Activated CD8-positive, alpha-beta T cell treated with anti-CD3 and anti-CD28 coated beads, Interleukin-2, amount 10 ng/mL, durations not matched to agents 7 days and 5 days (primary cell): Measurements from ENCODE around the gene CRYBG2. TPM values are rescaled to one million over a fixed set of nuclear protein-coding genes. Genes with fewer than 3 reads are reported as not detected.
A peak's percentile ranks its signal among the peaks of the same experiment; 100 is the strongest.

Experiments
- ATAC-seq: fragments of 150-1000 bp; cut with Tn5 transposase; one replicate; pipeline ENCODE4 v1.10.0; 2021; ENCODE audit warnings: moderate library complexity
- CTCF ChIA-PET: fragments of 350-600 bp; sonication (Branson Sonifier 250); formaldehyde crosslinking; loops from one replicate; lab custom pipeline; 2021; ENCODE audit warnings: antibody characterized with exemption; lab: Charles Lee
- POLR2A ChIA-PET: fragments of 350-600 bp; sonication (Branson Sonifier 250); formaldehyde crosslinking; loops from one replicate; lab custom pipeline; 2021; ENCODE audit warnings: antibody characterized with exemption; lab: Charles Lee
- DNase-seq: peaks from one replicate; pipeline ENCODE4 v3.0.0-alpha.2; 2020
- H3K27ac Mint-ChIP-seq: one replicate; pipeline ENCODE4 v1.8.0; 2021; ENCODE audit warnings: mild to moderate bottlenecking, mixed read lengths
- H3K27me3 Mint-ChIP-seq: one replicate; pipeline ENCODE4 v1.8.0; 2021; ENCODE audit warnings: low read depth, mixed read lengths
- H3K36me3 Mint-ChIP-seq: one replicate; pipeline ENCODE4 v1.8.0; 2021; ENCODE audit warnings: low read depth, mixed read lengths
- H3K4me1 Mint-ChIP-seq: one replicate; pipeline ENCODE4 v1.8.0; 2021; ENCODE audit warnings: low read depth, mixed read lengths
- H3K4me3 Mint-ChIP-seq: one replicate; pipeline ENCODE4 v1.8.0; 2021; ENCODE audit warnings: mild to moderate bottlenecking, mixed read lengths
- H3K9me3 Mint-ChIP-seq: one replicate; pipeline ENCODE4 v1.8.0; 2022; ENCODE audit warnings: mixed read lengths; ENCODE audit not compliant: insufficient read depth
- total RNA-seq, 2 experiments: library from RNA; stranded (reverse); gene quantifications; one replicate each; pipeline ENCODE4 v1.2.3, GENCODE V29; 2021

The CRYBG2 gene
- total RNA-seq, 2 experiments from 2014 or later: 7.6 to 8.7 TPM

GRCh38 chr1:26291939-26292338 is 62.0 kb downstream of the CRYBG2 start:
- peaks cover 33% of the 10 kb centered on the region for H3K36me3 Mint-ChIP-seq
- H3K4me3 Mint-ChIP-seq: no peak overlapping the region
- H3K9me3 Mint-ChIP-seq: no peaks in the 10 kb centered on the region
- DNase-seq (no peak), ATAC-seq (no peak)
- ChIA-PET CTCF (interaction anchor here (0.8 to 1.2 kb wide), 3 partner anchors 11 to 30 kb away, joined by 3 to 4 read pairs (median 3); partner anchors contain the start of gene UBXN11), POLR2A (interaction anchor here (19.5 kb wide), 1 partner anchor 26 kb away, joined by 409 read pairs; the partner anchor contains the start of gene CD52)
- H3K27ac Mint-ChIP-seq: peak overlapping the region; percentile 96
- H3K4me1 Mint-ChIP-seq: peaks cover 53% of the 10 kb centered on the region
- no peaks in the 10 kb centered on the region for H3K27me3 Mint-ChIP-seq

GRCh38 chr1:26291433-26291832 is 62.5 kb downstream of the CRYBG2 start:
- Mint-ChIP-seq H3K4me3 (no peak overlapping the region), H3K36me3 (peaks cover 33% of the 10 kb centered on the region), H3K27me3 (no peaks in the 10 kb centered on the region), H3K9me3 (no peaks in the 10 kb centered on the region), H3K4me1 (peaks cover 58% of the 10 kb centered on the region), H3K27ac (peak overlapping the region; percentile 96)
- DNase-seq: no peak
- no peak for ATAC-seq
- POLR2A ChIA-PET: interaction anchor here (19.5 kb wide), 1 partner anchor 27 kb away, joined by 409 read pairs; the partner anchor contains the start of gene CD52
- CTCF ChIA-PET: interaction anchor here (0.8 to 1.2 kb wide), 2 partner anchors 15 to 30 kb away, joined by 3 to 4 read pairs; partner anchors contain the start of gene UBXN11

GRCh38 chr1:26290882-26291261 is 63.1 kb downstream of the CRYBG2 start:
- Mint-ChIP-seq H3K27me3 (no peaks in the 10 kb centered on the region), H3K4me1 (peaks cover 64% of the 10 kb centered on the region), H3K27ac (peak overlapping the region; percentile 96), H3K36me3 (peaks cover 32% of the 10 kb centered on the region), H3K4me3 (no peak overlapping the region), H3K9me3 (no peaks in the 10 kb centered on the region)
- CTCF ChIA-PET: interaction anchor here (1.3 to 8.6 kb wide), 4 partner anchors 16 to 100 kb away, joined by 3 to 591 read pairs (median 90); partner anchors contain the start of genes CD52 and UBXN11
- ATAC-seq (no peak), DNase-seq (no peak)
- POLR2A ChIA-PET: interaction anchor here (2.7 to 19.5 kb wide), 3 partner anchors 11 to 27 kb away, joined by 21 to 409 read pairs (median 79); partner anchors contain the start of genes CD52, SH3BGRL3 and UBXN11

- Mint-ChIP-seq H3K9me3 (no peaks in the 10 kb centered on the region), H3K27ac (peak overlapping the region; percentile 96), H3K4me3 (peak overlapping the region; percentile 72), H3K36me3 (peaks cover 28% of the 10 kb centered on the region), H3K4me1 (peaks cover 70% of the 10 kb centered on the region), H3K27me3 (no peaks in the 10 kb centered on the region)
- ChIA-PET POLR2A (interaction anchor here (0.8 to 19.5 kb wide), 6 partner anchors 9 to 28 kb away, joined by 3 to 409 read pairs (median 30); partner anchors contain the start of genes CD52, SH3BGRL3 and UBXN11), CTCF (interaction anchor here (1.3 to 8.6 kb wide), 8 partner anchors 14 to 101 kb away, joined by 3 to 591 read pairs (median 17); partner anchors contain the start of genes CD52 and UBXN11)
- DNase-seq: peak; percentile 50
- no peak for ATAC-seq
Observed at GRCh38 chr1:26290122-26290881, 63.6 kb downstream of the CRYBG2 start.

DNA sequence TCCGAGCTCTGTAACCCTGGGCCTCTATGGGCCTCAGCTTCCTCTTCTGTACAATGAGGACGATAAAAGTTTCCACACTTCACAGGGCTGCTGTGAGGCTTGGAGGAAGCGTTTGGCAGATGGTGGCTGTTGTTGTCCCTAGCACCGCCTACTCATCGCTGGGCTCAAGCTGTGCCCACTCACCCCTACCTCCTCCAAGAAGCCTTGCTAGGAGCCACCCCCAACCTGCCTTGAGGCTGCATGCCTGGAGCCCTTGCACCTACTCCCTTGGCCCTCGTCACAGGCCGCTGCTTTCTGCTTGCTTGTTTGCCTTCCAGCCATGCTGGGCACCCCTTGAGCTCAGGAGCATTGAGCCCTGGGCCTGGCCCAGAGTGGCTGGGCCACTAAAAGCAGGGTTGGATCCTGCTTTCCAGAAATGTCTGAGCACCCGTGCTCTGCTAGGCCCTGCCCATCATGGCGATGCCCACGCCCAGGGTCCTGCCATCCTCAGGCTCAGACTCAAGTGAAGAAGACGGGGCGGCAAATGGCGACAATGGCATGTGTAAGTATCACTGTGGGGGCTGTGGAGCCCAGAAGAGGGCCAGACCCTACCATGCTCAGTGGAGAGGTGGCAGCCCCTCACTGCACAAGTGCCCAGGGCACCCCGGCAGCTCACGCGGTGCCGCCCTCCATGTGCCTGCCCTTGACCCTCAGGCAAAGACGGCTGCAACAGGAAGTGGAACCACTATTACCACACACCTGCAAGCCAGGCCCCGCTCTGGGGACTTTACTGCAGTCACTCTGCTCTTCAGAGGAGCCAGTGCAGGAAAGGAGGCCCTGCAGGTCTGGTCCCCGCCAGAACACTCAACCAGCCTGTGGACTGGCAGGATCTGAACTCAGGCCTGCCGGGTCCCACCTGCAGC is 64.5 kb downstream of the CRYBG2 start:
- ATAC-seq (peak; percentile 16), DNase-seq (peak; percentile 79)
- CTCF ChIA-PET: interaction anchor here (0.8 to 8.6 kb wide), 21 partner anchors 10 to 182 kb away, joined by 3 to 591 read pairs (median 9); partner anchors contain the start of genes CD52, CEP85, SH3BGRL3 and UBXN11
- Mint-ChIP-seq H3K27ac (peak overlapping the region; percentile 96), H3K27me3 (no peaks in the 10 kb centered on the region), H3K4me1 (peaks cover 78% of the 10 kb centered on the region), H3K36me3 (peaks cover 35% of the 10 kb centered on the region), H3K4me3 (peak overlapping the region; percentile 72), H3K9me3 (no peaks in the 10 kb centered on the region)
- POLR2A ChIA-PET: interaction anchor here (0.7 to 19.5 kb wide), 14 partner anchors 10 to 278 kb away, joined by 3 to 409 read pairs (median 7); partner anchors contain the start of genes CD52, DHDDS, SH3BGRL3 and UBXN11

DNA sequence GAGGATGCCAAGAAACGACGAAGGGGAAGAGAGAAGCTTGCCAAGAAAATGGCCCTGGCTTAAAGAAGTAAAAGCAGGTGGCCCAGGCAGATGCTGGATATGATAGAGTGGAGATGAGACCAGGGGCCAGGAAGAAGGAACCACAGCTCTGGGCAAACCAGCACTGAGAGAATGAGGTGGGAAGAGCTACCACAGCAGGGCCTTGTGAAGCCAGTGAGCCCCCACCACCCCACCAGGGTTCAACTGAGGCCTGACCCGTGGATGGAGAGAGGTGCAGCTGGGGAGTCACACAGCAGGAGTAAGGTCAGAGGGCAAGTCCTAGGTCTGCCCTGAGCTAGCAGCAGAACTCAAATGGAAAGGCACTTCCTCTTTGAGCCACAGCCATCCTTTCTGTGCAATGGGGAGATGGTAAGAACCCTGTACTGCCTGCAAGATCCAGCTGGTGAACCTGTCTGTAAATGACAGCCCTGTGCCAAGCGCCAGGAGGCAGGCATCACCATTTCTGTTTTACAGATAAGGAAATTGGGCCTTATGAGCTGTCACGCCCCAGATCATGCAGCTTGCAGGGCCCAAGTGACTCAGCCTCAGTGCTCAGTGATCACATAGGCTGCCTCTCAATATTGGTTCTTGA is 65.5 kb downstream of the CRYBG2 start:
- Mint-ChIP-seq H3K4me3 (peak overlapping the region; percentile 72), H3K27ac (peak overlapping the region; percentile 96), H3K4me1 (peaks cover 88% of the 10 kb centered on the region), H3K27me3 (no peaks in the 10 kb centered on the region), H3K9me3 (no peaks in the 10 kb centered on the region), H3K36me3 (peaks cover 40% of the 10 kb centered on the region)
- CTCF ChIA-PET: interaction anchor here (0.8 to 8.6 kb wide), 20 partner anchors 9 to 183 kb away, joined by 3 to 591 read pairs (median 9); partner anchors contain the start of genes CD52, CEP85, SH3BGRL3 and UBXN11
- peak; percentile 82 for DNase-seq
- peak; percentile 13 for ATAC-seq
- POLR2A ChIA-PET: interaction anchor here (0.7 to 19.5 kb wide), 16 partner anchors 9 to 294 kb away, joined by 3 to 409 read pairs (median 6); partner anchors contain the start of genes CD52, CEP85, DHDDS and SH3BGRL3

- Mint-ChIP-seq H3K9me3 (no peaks in the 10 kb centered on the region), H3K4me3 (peak overlapping the region; percentile 72), H3K27me3 (no peaks in the 10 kb centered on the region), H3K36me3 (peaks cover 43% of the 10 kb centered on the region), H3K27ac (peak overlapping the region; percentile 96), H3K4me1 (peaks cover 94% of the 10 kb centered on the region)
- CTCF ChIA-PET: interaction anchor here (1.0 to 8.6 kb wide), 12 partner anchors 12 to 129 kb away, joined by 3 to 591 read pairs (median 14); partner anchors contain the start of genes CD52, CEP85 and UBXN11
- ATAC-seq (no peak), DNase-seq (no peak)
- POLR2A ChIA-PET: interaction anchor here (0.8 to 19.5 kb wide), 8 partner anchors 11 to 90 kb away, joined by 3 to 409 read pairs (median 10); partner anchors contain the start of genes CD52, CEP85 and UBXN11
Observed at GRCh38 chr1:26287811-26288210, 66.1 kb downstream of the CRYBG2 start.

DNA sequence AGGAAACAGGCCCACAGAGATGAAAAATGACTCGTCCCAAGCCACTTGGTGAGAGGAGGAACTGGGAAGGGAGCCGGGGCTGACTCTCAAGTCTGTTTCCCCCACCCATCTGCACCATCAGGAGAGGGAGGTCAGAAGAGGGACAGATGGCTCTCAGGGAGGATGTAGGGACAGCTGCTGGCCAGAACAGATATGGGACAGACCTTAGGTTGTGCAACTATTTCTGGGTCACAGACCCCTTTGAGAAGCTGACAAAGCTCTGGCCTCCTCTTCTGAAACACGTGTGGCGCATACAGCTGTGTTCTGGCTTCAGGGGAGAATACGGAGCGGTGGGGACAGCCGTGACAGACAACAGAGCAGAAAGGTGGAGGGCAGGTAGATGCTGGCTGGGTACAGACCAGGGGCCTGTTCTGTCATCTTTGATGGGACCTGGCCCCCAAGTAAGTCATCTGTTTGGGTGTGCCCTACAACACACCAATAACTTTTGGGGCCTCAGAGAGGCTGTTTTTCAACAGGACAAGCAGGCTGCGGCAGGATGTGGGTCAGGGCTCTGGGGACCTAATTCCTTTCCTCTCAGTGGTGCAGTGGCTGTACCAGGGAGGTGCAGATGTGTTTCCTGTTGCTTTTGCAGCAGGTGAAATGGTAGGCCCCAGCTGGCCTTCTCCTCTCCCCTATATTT is 66.8 kb downstream of the CRYBG2 start:
- ChIA-PET CTCF (interaction anchor here (1.0 to 8.6 kb wide), 15 partner anchors 11 to 130 kb away, joined by 3 to 591 read pairs (median 16); partner anchors contain the start of genes CD52, CEP85 and UBXN11), POLR2A (interaction anchor here (1.3 to 19.5 kb wide), 4 partner anchors 12 to 71 kb away, joined by 4 to 409 read pairs (median 60); partner anchors contain the start of genes CD52 and UBXN11)
- H3K4me1 Mint-ChIP-seq: peaks cover 100% of the 10 kb centered on the region
- peak overlapping the region; percentile 96 for H3K27ac Mint-ChIP-seq
- DNase-seq (peak; percentile 92), ATAC-seq (peak; percentile 48)
- peaks cover 46% of the 10 kb centered on the region for H3K36me3 Mint-ChIP-seq
- H3K4me3 Mint-ChIP-seq: peak overlapping the region; percentile 72
- no peaks in the 10 kb centered on the region for H3K27me3 Mint-ChIP-seq
- no peaks in the 10 kb centered on the region for H3K9me3 Mint-ChIP-seq

GRCh38 chr1:26286064-26286416 is 67.9 kb downstream of the CRYBG2 start:
- DNase-seq (no peak), ATAC-seq (no peak)
- POLR2A ChIA-PET: interaction anchor here (1.3 to 19.5 kb wide), 4 partner anchors 9 to 72 kb away, joined by 4 to 409 read pairs (median 14); partner anchors contain the start of genes CD52 and UBXN11
- no peaks in the 10 kb centered on the region for H3K9me3 Mint-ChIP-seq
- H3K36me3 Mint-ChIP-seq: peaks cover 50% of the 10 kb centered on the region
- H3K4me1 Mint-ChIP-seq: peaks cover 100% of the 10 kb centered on the region
- CTCF ChIA-PET: interaction anchor here (1.0 to 8.6 kb wide), 23 partner anchors 11 to 184 kb away, joined by 3 to 591 read pairs (median 14); partner anchors contain the start of genes CD52, CEP85, DHDDS and UBXN11
- no peaks in the 10 kb centered on the region for H3K27me3 Mint-ChIP-seq
- no peak overlapping the region for H3K4me3 Mint-ChIP-seq
- H3K27ac Mint-ChIP-seq: peak overlapping the region; percentile 96
